HepG2 (cell line): Measurements from ENCODE around the gene FAM53C. TPM values are rescaled to one million over a fixed set of nuclear protein-coding genes. Genes with fewer than 3 reads are reported as not detected.

ENCODE experiments used
- ARNT ChIP-seq: fragments of 450-650 bp; IDR thresholded peaks from 2 replicates; pipeline ENCODE4 v1.6.1; 2017
- HOMEZ ChIP-seq: IDR thresholded peaks from 2 replicates; pipeline ENCODE4 v1.6.1; 2016; ENCODE audit warnings: low read depth
- IKZF4 ChIP-seq: sonication (generic); formaldehyde crosslinking; IDR thresholded peaks from 2 replicates; pipeline ENCODE4 v1.5.1; 2020; ENCODE audit warnings: borderline replicate concordance, mild to moderate bottlenecking, low read depth, missing genetic modification reagents; ENCODE audit errors: not compliant biosample characterization
- IRF1 ChIP-seq: sonication (generic); formaldehyde crosslinking; IDR thresholded peaks from 2 replicates; pipeline ENCODE4 v1.4.0; 2020; ENCODE audit warnings: low read depth, mild to moderate bottlenecking, missing genetic modification reagents
- MEIS2 ChIP-seq: sonication (generic); formaldehyde crosslinking; IDR thresholded peaks from 2 replicates; pipeline ENCODE4 v1.9.0; 2021; ENCODE audit warnings: mild to moderate bottlenecking, missing genetic modification reagents
- MIER2 ChIP-seq: IDR thresholded peaks from 2 replicates; pipeline ENCODE4 v1.6.1; 2016; ENCODE audit warnings: missing biosample characterization, missing genetic modification reagents
- NCOA5 ChIP-seq: sonication (generic); formaldehyde crosslinking; IDR thresholded peaks from 2 replicates; pipeline ENCODE4 v1.4.0; 2020; ENCODE audit warnings: missing genetic modification reagents
- NONO ChIP-seq, 2 experiments: fragments of 450-650 bp in 1 of 2; sonication (generic) in 1 of 2; formaldehyde crosslinking in 1 of 2; IDR thresholded peaks in 1 of 2; conservative IDR thresholded peaks in 1 of 2; 2 replicates each; pipeline versions ENCODE4 v1.6.1 to v1.8.0; 2017 to 2022; ENCODE audit warnings: mild to moderate bottlenecking in 1 of 2, missing genetic modification reagents in 1 of 2, moderate library complexity in 1 of 2
- SCMH1 ChIP-seq: sonication (generic); formaldehyde crosslinking; IDR thresholded peaks from 2 replicates; pipeline ENCODE4 v1.9.0; 2021; ENCODE audit warnings: missing genetic modification reagents, mild to moderate bottlenecking, borderline replicate concordance
- SRF ChIP-seq: IDR thresholded peaks from 2 replicates; pipeline ENCODE4 v1.6.1; 2011; ENCODE audit warnings: mild to moderate bottlenecking, low read depth, low read length, moderate library complexity
- SRSF1 ChIP-seq: fragments of 200-400 bp; formaldehyde crosslinking; optimal IDR thresholded peaks from 2 replicates; pipeline ENCODE3; 2017; ENCODE audit warnings: mild to moderate bottlenecking, low read depth, low read length, moderate library complexity
- SRSF9 ChIP-seq: fragments of 200-400 bp; formaldehyde crosslinking; IDR thresholded peaks from 2 replicates; pipeline ENCODE4 v1.6.1; 2018; ENCODE audit warnings: borderline replicate concordance, mild to moderate bottlenecking, low read depth, low read length; ENCODE audit not compliant: insufficient read depth, poor library complexity, severe bottlenecking
- TFE3 ChIP-seq: IDR thresholded peaks from 2 replicates; pipeline ENCODE4 v1.6.1; 2016
- ZBTB46 ChIP-seq: sonication (generic); formaldehyde crosslinking; IDR thresholded peaks from 2 replicates; pipeline ENCODE4 v1.4.0; 2020; ENCODE audit warnings: mild to moderate bottlenecking, missing genetic modification reagents, borderline replicate concordance
- ZNF225 ChIP-seq: sonication (generic); formaldehyde crosslinking; IDR thresholded peaks from 2 replicates; pipeline ENCODE4 v1.4.0; 2020; ENCODE audit warnings: mild to moderate bottlenecking, missing genetic modification reagents
- ZNF383 ChIP-seq: sonication (generic); formaldehyde crosslinking; IDR thresholded peaks from 2 replicates; pipeline ENCODE4 v1.4.0; 2020; ENCODE audit warnings: missing genetic modification reagents, mild to moderate bottlenecking, borderline replicate concordance
- ZNF451 ChIP-seq: sonication (generic); formaldehyde crosslinking; IDR thresholded peaks from 2 replicates; pipeline ENCODE4 v1.5.0; 2020; ENCODE audit warnings: mild to moderate bottlenecking, missing genetic modification reagents
- ZNF549 ChIP-seq: sonication (generic); formaldehyde crosslinking; IDR thresholded peaks from 2 replicates; pipeline ENCODE4 v1.5.0; 2020; ENCODE audit warnings: missing genetic modification reagents
- ZNF773 ChIP-seq: sonication (generic); formaldehyde crosslinking; IDR thresholded peaks from 2 replicates; pipeline ENCODE4 v1.4.0; 2020; ENCODE audit warnings: missing genetic modification reagents, borderline replicate concordance
- ZNF792 ChIP-seq: IDR thresholded peaks from 2 replicates; pipeline ENCODE4 v1.6.1; 2016
- ZNF83 ChIP-seq: sonication (generic); formaldehyde crosslinking; IDR thresholded peaks from 2 replicates; pipeline ENCODE4 v1.4.0; 2020; ENCODE audit warnings: missing genetic modification reagents, mild to moderate bottlenecking, borderline replicate concordance
- ZNF879 ChIP-seq: sonication (generic); formaldehyde crosslinking; IDR thresholded peaks from 2 replicates; pipeline ENCODE4 v1.8.1; 2023; ENCODE audit warnings: missing genetic modification reagents
- ZSCAN9 ChIP-seq: IDR thresholded peaks from 2 replicates; pipeline ENCODE4 v1.6.1; 2016; ENCODE audit warnings: borderline replicate concordance
- polyA plus RNA-seq, 8 experiments: library from polyadenylated mRNA; depleted of rRNA in 3 of 8; stranded (reverse) in 7 of 8; unstranded in 1 of 8; fragments of >200 nt; fragmentation: Illumina TruSeq in 4 of 8; extraction: Trizol in 4 of 8; gene quantifications; 2 replicates each; pipeline versions ENCODE4 v1.2.1 to v1.2.3, GENCODE V29; 2011 to 2016; ENCODE audit warnings: low read depth in 4 of 8, missing spikeins in 1 of 8, mixed read lengths in 1 of 8; ENCODE audit not compliant: insufficient read depth in 1 of 8
- total RNA-seq, 5 experiments: library from RNA; depleted of rRNA; stranded (reverse); fragments of >200 nt; fragmentation: Illumina TruSeq; extraction: Trizol; gene quantifications; 2 replicates each; pipeline ENCODE4 v1.2.3, GENCODE V29; 2016; ENCODE audit warnings: low read depth in 1 of 5

The FAM53C gene
- total and polyA plus RNA-seq, 2 of the 13 experiments (the other 11 are each of a cell fraction or from before 2014, with no cell fraction given) = 26.9 to 30.1 TPM

GRCh38 chr5:138337685-138338410 is at the start of gene FAM53C (continued):
- no peak for TF ChIP-seq IKZF4 (CRISPR knock-in tag)
- no peak for TF ChIP-seq SCMH1 (CRISPR knock-in tag)
- 0 out of 2 replicates have a peak, but pooled peaks have one; percentile 30 for TF ChIP-seq HOMEZ (CRISPR knock-in tag)
- TF ChIP-seq SRF = peak; percentile 86
- no peak for TF ChIP-seq MIER2 (CRISPR knock-in tag)
- TF ChIP-seq ZNF451 (CRISPR knock-in tag) = peak; percentile 91
- TF ChIP-seq ZNF225 (CRISPR knock-in tag) = no peak
- peak; percentile 74; the same call in 1 of the 2 replicates for TF ChIP-seq ZNF83 (CRISPR knock-in tag)
- peak; percentile 86 for TF ChIP-seq MEIS2 (CRISPR knock-in tag)
- TF ChIP-seq TFE3 = no peak; the same call in 1 of the 2 replicates
- no peak for TF ChIP-seq ZBTB46 (CRISPR knock-in tag)
- 0 out of 2 replicates have a peak, but pooled peaks have one; percentile 38 for TF ChIP-seq ZNF792 (CRISPR knock-in tag)
- peak; percentile 75; the same call in 1 of the 2 replicates for TF ChIP-seq ZNF879 (CRISPR knock-in tag)
- TF ChIP-seq ARNT = no peak
- TF ChIP-seq SRSF1 = peak; percentile 65
- TF ChIP-seq IRF1 (CRISPR knock-in tag) = no peak
- TF ChIP-seq ZNF383 = no peak
- TF ChIP-seq ZNF773 (CRISPR knock-in tag) = no peak
- peak; percentile 97 for TF ChIP-seq ZSCAN9 (CRISPR knock-in tag)
- TF ChIP-seq SRSF9 = no peak
- peak; percentile 94; the same call in 1 of the 2 replicates for TF ChIP-seq NONO (IDR thresholded peaks at IDR 0.05)
- TF ChIP-seq NONO (CRISPR knock-in tag; conservative IDR thresholded peaks at IDR 0.05) = peak; percentile 91
- TF ChIP-seq NCOA5 (CRISPR knock-in tag) = no peak
- no peak for TF ChIP-seq ZNF549 (CRISPR knock-in tag)
